Motor neuron (in vitro differentiated cells): Measurements from ENCODE around the gene NLRP9. TPM values are rescaled to one million over a fixed set of nuclear protein-coding genes. Genes with fewer than 3 reads are reported as not detected.

ENCODE experiments used
- ATAC-seq, 8 experiments: fragments of 200-7000 bp; cut with Tn5 transposase; replicated peaks in 6 of 8; 2 replicates each; pipeline ENCODE4 v1.8.0; 2021; ENCODE audit warnings: mild to moderate bottlenecking in 8 of 8, moderate library complexity in 8 of 8
- H3K27ac ChIP-seq, 2 donors: fragments of 250-450 bp; sonication (Bioruptor Pico); 2 replicates each; pipeline ENCODE4 v1.9.0; 2021; ENCODE audit warnings: antibody characterized with exemption in 2 of 2, mild to moderate bottlenecking in 2 of 2, moderate library complexity in 1 of 2
- H3K4me1 ChIP-seq, 2 donors: fragments of 250-450 bp; sonication (Bioruptor Pico); replicated peaks in 1 of 2; 2 replicates each; pipeline ENCODE4 v1.6.1; 2021; ENCODE audit warnings: antibody characterized with exemption in 2 of 2, mild to moderate bottlenecking in 2 of 2, moderate library complexity in 1 of 2
- H3K4me3 ChIP-seq, 5 donors: fragments of 250-450 bp; sonication (Bioruptor Pico); 2 replicates each; pipeline ENCODE4 v1.9.0; 2021; ENCODE audit warnings: antibody characterized with exemption in 5 of 5, mild to moderate bottlenecking in 5 of 5, moderate library complexity in 4 of 5
- WGBS, 10 experiments: fragments of 450-650 bp; shearing (Covaris generic); methylation state at CpG; one replicate each; pipeline ENCODE4 v1.0.0; 2022; 5-methylcytosine and 5-hydroxymethylcytosine counted together
- in situ Hi-C, 9 experiments: fragments of 400-800 bp; cut with MboI; loops; one replicate each; pipeline ENCODE4 v1.15.0; 2021; ENCODE audit warnings: low sequenced_read_pairs in 9 of 9, low pct_unique_long_range_greater_than_20kb in 2 of 9; ENCODE audit not compliant: unreplicated experiment in 9 of 9
- total RNA-seq, 8 experiments: library from RNA; unstranded; fragments of 300-600 nt; gene quantifications; 2 replicates each; pipeline versions ENCODE4 v1.2.3 to v1.2.4, GENCODE V29; 2022

The NLRP9 gene
- total RNA-seq, 8 experiments from 2014 or later, result 0.08 to 1.1 (median 0.23) TPM; not detected in 4

- peak in 1 of 8 experiments; percentile 12 for ATAC-seq
- H3K4me1 ChIP-seq, result no peaks in the 10 kb centered on the region
- in situ Hi-C loops, result no loop called here
- H3K4me3 ChIP-seq, result no peak overlapping the region
- 80 to 100% (median 98%) methylated on average over 1 to 7 of the region's 17 CpGs; no CpG with 5 or more reads in 4 of the 10 experiments for WGBS, 10 experiments
- no peak overlapping the region for H3K27ac ChIP-seq
Observed at GRCh38 chr19:55698256-55698655, 39.9 kb downstream of the NLRP9 start.

GRCh38 chr19:55697698-55698097 is 40.5 kb downstream of the NLRP9 start:
- Histone ChIP-seq H3K4me3 (no peak overlapping the region), H3K4me1 (no peaks in the 10 kb centered on the region), H3K27ac (no peak overlapping the region)
- WGBS, 10 experiments, result 92 to 100% (median 98%) methylated on average over 2 to 3 of the region's 8 CpGs; no CpG with 5 or more reads in 6 of the 10 experiments
- in situ Hi-C loops, result no loop called here
- ATAC-seq, result no peak

GRCh38 chr19:55697069-55697440 is 41.1 kb downstream of the NLRP9 start:
- no peak overlapping the region for H3K4me3 ChIP-seq
- in situ Hi-C loops, result no loop called here
- ATAC-seq, result no peak
- H3K27ac ChIP-seq, result no peak overlapping the region
- no peaks in the 10 kb centered on the region for H3K4me1 ChIP-seq
- WGBS, 10 experiments, result 80 to 100% (median 97%) methylated on average over 1 to 5 of the region's 12 CpGs

- H3K4me3 ChIP-seq, result no peak overlapping the region
- in situ Hi-C loops, result no loop called here
- no peak overlapping the region for H3K27ac ChIP-seq
- WGBS, 10 experiments, result 80 to 100% (median 100%) methylated on average over 1 to 3 of the region's 20 CpGs; no CpG with 5 or more reads in 3 of the 10 experiments
- H3K4me1 ChIP-seq, result no peaks in the 10 kb centered on the region
- ATAC-seq, result peak in 1 of 8 experiments; percentile 9
Observed at GRCh38 chr19:55696301-55697068, 41.7 kb downstream of the NLRP9 start.

- no peak for ATAC-seq
- 92 to 100% (median 100%) methylated on average over 3 to 5 of the region's 23 CpGs; no CpG with 5 or more reads in 7 of the 10 experiments for WGBS, 10 experiments
- H3K4me3 ChIP-seq, result no peak overlapping the region
- no peak overlapping the region for H3K27ac ChIP-seq
- H3K4me1 ChIP-seq, result no peaks in the 10 kb centered on the region
- in situ Hi-C loops, result no loop called here
Observed at GRCh38 chr19:55695511-55696290, 42.5 kb downstream of the NLRP9 start.

GRCh38 chr19:55694656-55695491 is 43.3 kb downstream of the NLRP9 start:
- Histone ChIP-seq H3K27ac (no peak overlapping the region), H3K4me1 (no peaks in the 10 kb centered on the region), H3K4me3 (no peak overlapping the region)
- in situ Hi-C loops, result no loop called here
- WGBS, 10 experiments, result 93% methylated on average over 3 of the region's 37 CpGs; no CpG with 5 or more reads in 9 of the 10 experiments
- peak in 1 of 8 experiments; percentile 11 for ATAC-seq

GRCh38 chr19:55694241-55694655 is 44.0 kb downstream of the NLRP9 start:
- Histone ChIP-seq H3K4me1 (no peaks in the 10 kb centered on the region), H3K27ac (no peak overlapping the region), H3K4me3 (no peak overlapping the region)
- WGBS, 10 experiments, result 82 to 100% (median 93%) methylated on average over 1 to 5 of the region's 15 CpGs; no CpG with 5 or more reads in 5 of the 10 experiments
- ATAC-seq, result peak in 1 of 8 experiments; percentile 8
- in situ Hi-C loops, result no loop called here

- in situ Hi-C loops, result no loop called here
- no peak for ATAC-seq
- whole genome bisulfite sequencing, 10 experiments, result 80 to 100% (median 97%) methylated on average over 1 to 7 of the region's 20 CpGs; no CpG with 5 or more reads in 2 of the 10 experiments
Observed at GRCh38 chr19:55693336-55693974, 44.7 kb downstream of the NLRP9 start.

GRCh38 chr19:55692681-55693081 is 45.5 kb downstream of the NLRP9 start:
- Histone ChIP-seq H3K4me1 (peaks cover 7 to 8% of the 10 kb centered on the region in 2 donors), H3K4me3 (no peak overlapping the region), H3K27ac (no peak overlapping the region)
- no peak for ATAC-seq
- in situ Hi-C loops, result no loop called here
- 100% methylated on average over 1 of the region's 19 CpGs; no CpG with 5 or more reads in 8 of the 10 experiments for WGBS, 10 experiments

More at GRCh38 chr19:55693336-55693974, 44.7 kb downstream of the NLRP9 start:
- H3K4me3 ChIP-seq, result no peak overlapping the region
- no peak overlapping the region for H3K27ac ChIP-seq
- H3K4me1 ChIP-seq, result peaks cover 0 to 5% of the 10 kb centered on the region in 2 donors

GRCh38 chr19:55691561-55692481 is 46.4 kb downstream of the NLRP9 start:
- Histone ChIP-seq H3K27ac (no peak overlapping the region), H3K4me1 (peaks cover 7 to 8% of the 10 kb centered on the region in 2 donors), H3K4me3 (no peak overlapping the region)
- in situ Hi-C loops, result no loop called here
- no peak for ATAC-seq
- WGBS, 10 experiments, result 100% methylated on average over 3 of the region's 31 CpGs; no CpG with 5 or more reads in 9 of the 10 experiments

GRCh38 chr19:55690769-55691545 is 47.2 kb downstream of the NLRP9 start:
- ATAC-seq, result no peak
- in situ Hi-C loops, result no loop called here
- 92 to 100% (median 94%) methylated on average over 1 to 5 of the region's 31 CpGs; no CpG with 5 or more reads in 7 of the 10 experiments for WGBS, 10 experiments
- Histone ChIP-seq H3K4me1 (peaks cover 7 to 8% of the 10 kb centered on the region in 2 donors), H3K4me3 (no peak overlapping the region), H3K27ac (no peak overlapping the region)
